MCF 10A (cell line): ENCODE measurements around the gene UNC5A. TPM values are rescaled to one million over a fixed set of nuclear protein-coding genes. Genes with fewer than 3 reads are reported as not detected.

Experiments used
- BruUV-seq: library from RNA; stranded (reverse); fragments of 400-500 nt; replicated peaks from 2 replicates; lab custom pipeline; 2021; lab: Mats Ljungman, UMichigan
- CTCF ChIA-PET: fragments of 300-600 bp; sonication (Branson Sonifier 250); formaldehyde crosslinking; extraction: SDS; loops from one replicate; lab custom pipeline; 2021; ENCODE audit warnings: antibody characterized with exemption, inconsistent platforms; lab: Yijun Ruan, JAX
- POLR2A ChIA-PET: fragments of 300-600, 350-650 bp; sonication (Branson Sonifier 250); formaldehyde crosslinking; extraction: SDS; loops from one replicate; lab custom pipeline; 2020; ENCODE audit warnings: antibody characterized with exemption, inconsistent platforms; lab: Yijun Ruan, JAX
- DNase-seq: peaks from one replicate; pipeline ENCODE4 v3.0.0-alpha.2; 2018; ENCODE audit not compliant: unreplicated experiment
- H3K27ac Mint-ChIP-seq: one replicate; pipeline ENCODE4 v1.8.0; 2022; ENCODE audit warnings: mild to moderate bottlenecking, low read depth, mixed read lengths; ENCODE audit not compliant: unreplicated experiment
- H3K27me3 Mint-ChIP-seq: one replicate; pipeline ENCODE4 v1.8.0; 2022; ENCODE audit warnings: mixed read lengths; ENCODE audit not compliant: insufficient read depth, unreplicated experiment
- H3K36me3 Mint-ChIP-seq: one replicate; pipeline ENCODE4 v1.8.0; 2022; ENCODE audit warnings: mild to moderate bottlenecking, moderate library complexity, mixed read lengths; ENCODE audit not compliant: insufficient read depth, unreplicated experiment
- H3K4me1 Mint-ChIP-seq: one replicate; pipeline ENCODE4 v1.8.0; 2022; ENCODE audit warnings: mixed read lengths; ENCODE audit not compliant: insufficient read depth, unreplicated experiment
- H3K4me3 Mint-ChIP-seq: one replicate; pipeline ENCODE4 v1.8.0; 2022; ENCODE audit warnings: mild to moderate bottlenecking, moderate library complexity, mixed read lengths; ENCODE audit not compliant: unreplicated experiment
- H3K9me3 Mint-ChIP-seq: one replicate; pipeline ENCODE4 v1.8.0; 2022; ENCODE audit warnings: mixed read lengths; ENCODE audit not compliant: unreplicated experiment
- intact Hi-C: fragments of 100-400 bp; cut with micrococcal nuclease; formaldehyde crosslinking; loops from 2 replicates; pipeline ENCODE4 v1.14.1; 2022
- total RNA-seq: library from RNA; stranded (reverse); gene quantifications from 2 replicates; pipeline ENCODE4 v1.2.3, GENCODE V29; 2022
- TF ChIP-seq, protein P1 (sequence below): fragments of 200-600 bp; IDR thresholded peaks from one replicate; pipeline ENCODE4 v1.8.0; 2022; ENCODE audit warnings: antibody characterized with exemption, mild to moderate bottlenecking; ENCODE audit not compliant: unreplicated experiment

UNC5A gene
- total RNA-seq, 1 experiment from 2014 or later, result 0.51 TPM

DNA sequence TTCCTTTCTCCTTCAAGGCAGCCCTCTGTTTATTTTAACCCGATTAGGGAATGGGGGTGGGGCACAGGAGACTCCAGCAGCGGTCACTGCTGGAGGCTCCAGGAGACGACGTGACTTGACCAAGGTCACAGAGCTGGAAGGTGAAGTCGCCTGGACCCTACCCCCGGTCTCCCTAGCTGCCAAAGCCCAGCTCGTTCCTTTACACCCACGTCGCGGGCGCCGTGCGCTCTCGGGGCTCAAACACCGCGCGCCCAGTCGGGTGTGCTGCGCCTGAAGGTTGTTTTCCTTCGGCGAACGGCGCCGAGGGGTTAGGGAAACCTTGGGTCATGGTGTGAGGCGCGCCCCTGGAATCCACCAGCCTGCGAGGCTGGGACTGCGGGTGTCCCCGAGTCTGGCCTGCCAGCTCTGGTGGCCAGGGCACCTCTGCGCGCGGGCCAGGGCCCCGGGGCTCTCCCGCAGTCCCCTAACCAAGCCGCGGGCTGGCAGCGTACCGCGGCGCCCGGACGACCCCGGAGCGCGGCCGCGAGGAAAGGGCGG lies 747 bp upstream of the UNC5A start:
- POLR2A ChIA-PET, result no interaction called here
- peaks cover 7% of the 10 kb centered on the region for H3K36me3 Mint-ChIP-seq
- intact Hi-C loops, result loop anchor here (10.0 kb wide), 1 partner anchor 145 kb away; no protein-coding TSS in a partner anchor
- CTCF ChIA-PET, result no interaction called here
- no peak overlapping the region for H3K27ac Mint-ChIP-seq
- TF ChIP-seq, protein P1, sequence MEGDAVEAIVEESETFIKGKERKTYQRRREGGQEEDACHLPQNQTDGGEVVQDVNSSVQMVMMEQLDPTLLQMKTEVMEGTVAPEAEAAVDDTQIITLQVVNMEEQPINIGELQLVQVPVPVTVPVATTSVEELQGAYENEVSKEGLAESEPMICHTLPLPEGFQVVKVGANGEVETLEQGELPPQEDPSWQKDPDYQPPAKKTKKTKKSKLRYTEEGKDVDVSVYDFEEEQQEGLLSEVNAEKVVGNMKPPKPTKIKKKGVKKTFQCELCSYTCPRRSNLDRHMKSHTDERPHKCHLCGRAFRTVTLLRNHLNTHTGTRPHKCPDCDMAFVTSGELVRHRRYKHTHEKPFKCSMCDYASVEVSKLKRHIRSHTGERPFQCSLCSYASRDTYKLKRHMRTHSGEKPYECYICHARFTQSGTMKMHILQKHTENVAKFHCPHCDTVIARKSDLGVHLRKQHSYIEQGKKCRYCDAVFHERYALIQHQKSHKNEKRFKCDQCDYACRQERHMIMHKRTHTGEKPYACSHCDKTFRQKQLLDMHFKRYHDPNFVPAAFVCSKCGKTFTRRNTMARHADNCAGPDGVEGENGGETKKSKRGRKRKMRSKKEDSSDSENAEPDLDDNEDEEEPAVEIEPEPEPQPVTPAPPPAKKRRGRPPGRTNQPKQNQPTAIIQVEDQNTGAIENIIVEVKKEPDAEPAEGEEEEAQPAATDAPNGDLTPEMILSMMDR, result no peak
- no peak for DNase-seq
- peaks cover 6% of the 10 kb centered on the region for H3K4me1 Mint-ChIP-seq
- no TSS peak for BruUV-seq
- no peaks in the 10 kb centered on the region for H3K9me3 Mint-ChIP-seq
- no peak overlapping the region for H3K4me3 Mint-ChIP-seq
- H3K27me3 Mint-ChIP-seq, result peaks cover 74% of the 10 kb centered on the region

DNA sequence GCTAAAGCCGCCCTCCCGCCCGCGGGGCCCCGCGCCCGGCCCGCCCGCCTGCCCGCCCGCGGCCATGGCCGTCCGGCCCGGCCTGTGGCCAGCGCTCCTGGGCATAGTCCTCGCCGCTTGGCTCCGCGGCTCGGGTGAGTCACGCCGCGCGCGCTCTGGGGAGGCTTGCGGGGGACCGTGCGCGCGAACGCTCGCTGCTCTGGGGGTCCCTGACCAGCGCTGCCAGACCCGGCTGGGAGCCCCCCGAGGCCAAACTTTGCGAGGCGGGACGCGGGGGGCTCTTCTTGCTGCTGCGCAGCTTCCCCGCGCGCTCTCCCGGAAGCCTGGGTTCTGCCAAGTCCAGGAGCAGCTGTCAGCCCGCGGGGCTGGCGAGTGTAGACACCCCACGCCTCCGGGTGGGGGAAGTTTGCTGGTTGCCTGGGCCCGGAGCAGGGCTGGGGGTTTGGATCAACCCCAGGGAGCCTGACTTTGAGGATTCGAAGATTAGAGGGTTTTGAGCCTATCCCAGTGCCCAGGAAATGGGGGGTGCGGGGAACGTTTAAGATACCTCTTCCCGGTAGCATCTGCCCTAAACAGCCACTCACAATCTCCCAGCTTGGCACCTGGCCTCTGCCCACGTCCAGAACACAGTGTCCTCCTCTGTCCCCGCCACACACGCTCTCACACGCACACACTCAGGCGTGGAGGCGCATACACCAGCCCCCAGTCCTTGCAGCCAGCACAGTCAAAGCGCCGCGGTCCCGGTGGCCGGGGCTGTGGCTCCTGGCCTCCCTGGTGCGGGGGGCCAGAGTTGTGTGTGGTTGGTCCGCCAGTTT lies 535 bp downstream of the UNC5A start:
- ChIA-PET CTCF (interaction anchor here (0.7 to 1.2 kb wide), 3 partner anchors 9 to 302 kb away, joined by 3 to 6 read pairs (median 3); no protein-coding TSS in a partner anchor), POLR2A (no interaction called here)
- TF ChIP-seq, protein P1, result no peak
- no peak overlapping the region for H3K27ac Mint-ChIP-seq
- H3K27me3 Mint-ChIP-seq, result peaks cover 61% of the 10 kb centered on the region
- peaks cover 6% of the 10 kb centered on the region for H3K4me1 Mint-ChIP-seq
- intact Hi-C loops, result loop anchor here (10.0 kb wide), 1 partner anchor 144 kb away; no protein-coding TSS in a partner anchor
- no peaks in the 10 kb centered on the region for H3K9me3 Mint-ChIP-seq
- no TSS peak for BruUV-seq
- peak overlapping the region; percentile 61 for H3K4me3 Mint-ChIP-seq
- DNase-seq, result no peak
- H3K36me3 Mint-ChIP-seq, result peaks cover 1% of the 10 kb centered on the region

DNA sequence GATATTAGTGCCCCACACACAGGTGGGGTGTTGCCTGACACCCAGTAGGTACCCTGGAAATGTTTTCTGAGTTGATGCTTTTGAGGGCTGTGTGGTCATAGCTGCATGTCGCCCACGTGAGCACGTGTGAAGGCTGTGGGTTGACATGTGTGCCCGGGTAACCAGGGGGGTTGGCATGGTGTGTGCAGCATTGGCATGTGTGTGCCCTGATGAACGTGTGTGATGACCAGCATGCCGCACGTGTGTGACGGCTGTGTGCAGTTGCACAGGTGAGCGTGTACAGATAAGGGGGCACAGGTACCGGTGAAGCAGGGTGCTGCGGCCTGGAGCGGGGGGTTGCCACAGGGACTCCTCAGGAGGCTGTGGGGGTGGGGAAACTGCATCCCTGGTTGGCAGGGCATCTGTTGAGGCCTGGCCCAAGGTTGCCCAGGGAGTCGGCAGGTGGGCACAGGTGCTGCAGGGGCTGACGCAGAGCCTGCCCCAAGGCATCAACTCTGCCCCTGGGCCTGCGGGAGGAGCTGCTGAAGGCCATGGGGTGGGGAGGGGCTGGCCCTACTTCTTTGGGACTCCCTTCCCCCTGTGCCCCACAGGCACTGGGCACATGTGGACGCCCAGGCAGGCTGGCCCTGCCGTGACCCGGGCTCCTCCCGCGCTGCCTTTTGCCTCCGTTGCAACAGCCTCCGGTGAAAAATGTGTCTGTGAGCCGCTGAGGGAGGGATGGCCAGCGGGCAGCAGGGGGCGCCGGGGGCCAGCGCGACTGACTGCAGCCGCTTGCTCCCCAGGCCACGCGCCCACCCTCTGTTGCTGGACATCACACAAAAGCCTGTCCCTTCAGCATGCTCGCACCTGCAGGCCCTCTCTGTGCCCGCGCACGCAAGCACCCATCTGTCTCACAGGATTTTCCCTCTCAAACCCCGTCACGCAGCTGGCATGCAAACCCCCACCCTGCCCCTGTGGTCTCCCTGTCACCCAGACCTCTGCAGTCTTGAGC lies 2.2 kb downstream of the UNC5A start:
- Mint-ChIP-seq H3K36me3 (no peaks in the 10 kb centered on the region), H3K9me3 (no peaks in the 10 kb centered on the region), H3K27me3 (peaks cover 45% of the 10 kb centered on the region), H3K4me1 (peaks cover 6% of the 10 kb centered on the region), H3K27ac (no peak overlapping the region), H3K4me3 (no peak overlapping the region)
- TF ChIP-seq, protein P1, result peak; percentile 60
- BruUV-seq, result no TSS peak
- CTCF ChIA-PET, result interaction anchor here (0.6 to 1.4 kb wide), 5 partner anchors 91 to 1129 kb away, joined by 3 to 6 read pairs (median 3); no protein-coding TSS in a partner anchor
- DNase-seq, result peak; percentile 49
- POLR2A ChIA-PET, result no interaction called here
- intact Hi-C loops, result loop anchor here (10.0 kb wide), 1 partner anchor 142 kb away; no protein-coding TSS in a partner anchor
